SU-DHL-6 (cell line): Measurements from ENCODE around the gene PARVB.

ENCODE experiments used
- CTCF ChIP-seq: fragments of 200-600 bp; sonication (generic); IDR thresholded peaks from one replicate; pipeline ENCODE4 v1.5.1; 2017; ENCODE audit warnings: antibody characterized with exemption, mild to moderate bottlenecking, low read length, moderate library complexity; ENCODE audit not compliant: insufficient read depth, poor library complexity, severe bottlenecking
- EZH2phosphoT487 ChIP-seq: fragments of 200-600 bp; sonication (generic), shearing (Covaris generic); conservative IDR thresholded peaks from 2 replicates; pipeline ENCODE4 v1.6.1; 2018; ENCODE audit warnings: mild to moderate bottlenecking, antibody characterized with exemption, low read length, moderate library complexity, mixed read lengths

GRCh38 chr22:43975041-43975440, 49.1 kb upstream of the PARVB start:
- no peak for TF ChIP-seq CTCF
- no peak for TF ChIP-seq EZH2phosphoT487
